ENCODE results near the gene DMRT1. TPM values are rescaled to one million over a fixed set of nuclear protein-coding genes. Genes with fewer than 3 reads are reported as not detected.

Gene DMRT1
- under 1 TPM in 1 of 5 donors, not detected in 4; 0.10 TPM for polyA plus RNA-seq (ENCODE audit: insufficient read depth in 1 of 5, insufficient read length in 5 of 5, low replicate concordance in 1 of 5)
- long read RNA-seq, donor 1, result 0 reads
- long read RNA-seq, donor 2, result 0 reads
- long read RNA-seq, donor 3, result 0 reads
- long read RNA-seq, donor 4, result 0 reads
- long read RNA-seq, donor 5, result 0 reads
- long read RNA-seq, donor 6, result 0 reads
- long read RNA-seq, donor 7, result 0 reads
- long read RNA-seq, donor 8, result 0 reads

DNA sequence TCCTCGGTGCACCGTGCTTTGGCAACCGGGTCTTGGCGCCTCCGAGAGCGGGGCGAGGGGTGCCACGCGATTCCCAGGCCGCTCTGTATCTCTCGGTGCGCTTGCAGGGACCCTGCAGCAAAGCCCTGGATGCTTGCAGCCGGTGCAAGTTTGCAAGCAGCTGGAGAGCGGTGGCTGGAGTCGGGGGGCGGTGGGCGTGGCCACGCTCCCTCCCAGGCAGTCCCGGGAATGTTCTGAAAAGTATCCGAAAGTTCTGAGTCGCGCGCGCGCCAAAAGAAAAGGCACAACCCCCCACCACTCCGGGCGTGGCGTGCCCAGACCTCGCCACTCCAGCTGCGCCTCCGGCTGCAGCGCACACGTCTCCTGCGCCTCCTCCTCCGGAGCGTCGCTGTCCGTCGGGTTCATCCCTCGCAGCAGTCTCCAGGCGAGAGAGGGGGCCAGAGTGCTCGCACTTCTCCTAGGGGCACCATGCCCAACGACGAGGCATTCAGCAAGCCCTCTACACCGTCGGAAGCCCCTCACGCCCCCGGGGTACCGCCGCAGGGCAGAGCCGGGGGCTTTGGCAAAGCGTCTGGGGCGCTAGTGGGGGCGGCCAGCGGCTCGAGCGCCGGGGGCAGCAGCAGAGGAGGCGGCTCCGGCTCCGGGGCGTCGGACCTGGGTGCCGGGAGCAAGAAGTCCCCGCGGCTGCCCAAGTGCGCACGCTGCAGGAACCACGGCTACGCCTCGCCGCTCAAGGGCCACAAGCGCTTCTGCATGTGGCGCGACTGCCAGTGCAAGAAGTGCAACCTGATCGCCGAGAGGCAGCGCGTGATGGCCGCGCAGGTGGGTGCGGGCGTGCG lies at the start of gene DMRT1:
TSS of gene DMRT1 (plus strand) at position 327 of the 839 bp plus-strand sequence. CDS start at position 469, 142 bp downstream.
- no peak for DNase-seq

GRCh38 chr9:792331-793260 lies 48.9 kb upstream of the DMRT1 start:
- peak; percentile 34 to 42 for DNase-seq

- DNase-seq, result no peak
These were observed 47.1 kb upstream of the DMRT1 start for GRCh38 chr9:794386-794785.

DNA sequence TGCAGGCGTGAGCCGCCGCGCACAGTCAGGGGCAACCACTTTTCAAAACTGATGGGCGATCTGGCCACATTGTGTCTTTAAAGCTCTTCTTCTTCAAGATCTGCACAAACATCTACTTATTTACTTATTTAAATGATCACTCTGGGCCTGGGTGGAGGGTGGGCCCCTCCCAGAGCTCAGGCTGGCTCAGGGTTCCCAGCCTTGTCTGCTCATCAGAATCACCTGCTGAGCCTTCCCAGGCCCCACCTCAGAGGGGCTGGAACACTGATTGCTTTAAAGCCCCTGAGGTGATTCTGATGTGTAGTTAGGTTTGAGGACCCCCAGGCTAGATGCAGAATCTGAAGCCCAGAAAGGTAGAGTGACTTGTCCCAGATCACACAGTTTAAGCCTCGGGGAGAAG lies 45.6 kb upstream of the DMRT1 start:
- no peak for DNase-seq

DNA sequence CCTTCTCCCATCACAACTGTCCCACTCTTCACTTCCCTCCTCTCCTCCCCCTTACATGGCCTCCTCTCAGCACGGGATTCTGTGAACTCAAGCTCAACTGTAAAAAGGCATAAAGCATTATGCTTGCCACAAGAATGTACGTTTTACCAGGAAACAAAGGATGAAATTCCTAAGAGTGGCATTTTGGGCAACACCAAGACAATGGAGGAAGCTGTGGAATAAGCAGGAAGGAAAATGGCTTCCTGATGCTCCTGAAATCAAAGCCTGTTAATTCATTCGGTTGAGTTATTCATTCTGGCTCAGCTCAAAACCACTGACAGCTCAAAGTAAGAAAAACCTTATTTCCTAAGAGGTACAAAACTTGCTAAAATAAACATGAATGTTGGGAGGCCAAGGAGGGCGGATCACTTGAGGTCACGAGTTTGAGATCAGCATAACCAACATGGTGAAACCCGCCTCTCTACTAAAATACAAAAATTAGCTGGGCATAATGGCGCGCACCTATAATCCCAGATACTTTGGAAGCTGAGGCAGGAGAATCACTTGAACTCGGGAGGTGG lies 40.8 kb upstream of the DMRT1 start:
- DNase-seq, result no peak

DNA sequence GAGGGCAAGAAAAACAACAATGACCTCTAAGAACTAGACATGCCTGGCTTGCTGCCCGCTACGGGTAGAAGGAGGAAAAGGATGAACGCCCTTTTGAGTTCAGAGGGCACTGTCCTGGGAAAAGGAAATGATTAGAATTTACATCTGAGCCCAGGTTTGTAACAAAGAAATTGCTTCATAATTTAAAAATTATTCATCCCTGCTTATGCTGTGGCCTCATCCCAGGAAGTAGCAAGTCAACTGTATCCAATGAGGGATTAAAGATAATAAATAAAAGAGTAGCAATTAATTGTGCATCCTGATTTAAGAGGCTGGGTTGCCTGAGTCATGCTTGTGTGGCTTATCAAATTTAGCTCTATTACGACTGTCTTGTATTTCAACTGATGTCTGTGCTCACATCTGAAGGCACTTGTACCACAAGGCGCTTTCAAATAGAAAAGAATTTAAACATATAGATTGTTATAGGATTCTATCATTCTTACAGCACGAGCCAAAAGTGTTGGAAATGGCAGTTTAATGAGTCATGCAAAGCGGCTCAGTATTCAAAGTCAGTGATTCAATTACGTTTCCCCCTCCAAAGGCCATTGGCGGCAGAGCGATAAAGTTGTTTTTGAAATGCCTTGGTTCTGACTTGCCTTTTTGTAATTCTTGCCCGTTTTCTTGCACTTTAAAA lies 40.0 kb upstream of the DMRT1 start:
- DNase-seq, result no peak

DNA sequence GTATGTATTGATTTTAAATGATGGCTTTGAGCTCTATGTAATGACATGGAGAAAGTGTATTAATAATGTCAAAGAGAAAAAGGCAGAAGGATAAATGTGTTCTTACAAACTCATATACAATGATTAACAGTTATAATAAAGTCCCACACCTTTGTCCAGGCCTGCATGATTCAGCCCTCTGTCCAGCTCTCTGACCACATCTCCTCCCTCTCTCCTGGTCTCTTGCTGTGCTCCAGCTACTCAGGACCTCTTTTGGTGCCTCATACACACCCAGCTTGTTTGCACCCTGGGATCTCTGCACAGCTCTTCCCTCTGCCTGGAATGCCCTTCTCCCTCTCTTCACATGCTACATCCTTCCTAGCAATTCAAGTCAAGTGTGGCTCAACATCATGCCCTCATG lies 37.5 kb upstream of the DMRT1 start:
- DNase-seq, result no peak

DNA sequence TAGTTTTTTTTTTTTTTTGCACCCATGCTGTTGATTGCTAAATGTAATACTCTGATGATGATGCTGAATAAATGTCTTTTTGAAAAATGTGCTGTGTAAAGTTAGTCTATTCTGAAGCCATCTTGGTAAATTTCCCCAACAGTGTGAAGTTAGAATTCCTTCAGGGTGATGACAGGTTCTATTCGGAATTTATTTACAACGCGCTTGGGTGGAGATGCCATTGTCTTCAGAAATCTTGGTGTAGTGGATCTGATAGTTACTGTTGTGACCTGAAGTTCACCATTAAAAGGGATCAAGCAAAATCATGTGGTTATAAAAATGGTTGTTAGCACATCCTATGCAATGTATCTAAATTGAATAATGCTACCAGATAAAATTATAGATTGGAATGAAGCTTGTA lies 36.3 kb upstream of the DMRT1 start:
- no peak for DNase-seq

GRCh38 chr9:806285-807156 lies 35.0 kb upstream of the DMRT1 start:
- peak in 1 of 2 donors; percentile 21 for DNase-seq

- DNase-seq, result no peak
These were observed 30.4 kb upstream of the DMRT1 start for GRCh38 chr9:811106-811531.

DNA sequence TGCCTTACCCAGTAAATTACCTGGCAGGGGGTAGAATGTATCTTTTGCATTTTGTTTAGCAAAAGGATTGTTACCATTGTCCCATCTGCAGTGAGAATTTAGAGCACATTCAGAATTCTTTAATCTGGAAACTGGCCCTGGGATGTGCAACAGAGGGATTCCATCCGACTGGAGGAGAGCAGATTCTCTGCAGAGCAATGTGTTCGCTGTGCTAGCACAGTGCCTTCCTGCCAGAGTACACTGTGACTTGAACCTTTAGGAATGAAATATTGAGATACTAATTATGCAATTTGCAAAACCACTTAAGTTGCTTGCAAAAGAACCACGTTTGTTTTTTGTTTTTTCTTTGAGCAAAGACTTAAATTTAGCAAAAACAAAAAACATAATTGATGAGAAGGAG lies 22.5 kb upstream of the DMRT1 start:
- DNase-seq, result no peak

DNA sequence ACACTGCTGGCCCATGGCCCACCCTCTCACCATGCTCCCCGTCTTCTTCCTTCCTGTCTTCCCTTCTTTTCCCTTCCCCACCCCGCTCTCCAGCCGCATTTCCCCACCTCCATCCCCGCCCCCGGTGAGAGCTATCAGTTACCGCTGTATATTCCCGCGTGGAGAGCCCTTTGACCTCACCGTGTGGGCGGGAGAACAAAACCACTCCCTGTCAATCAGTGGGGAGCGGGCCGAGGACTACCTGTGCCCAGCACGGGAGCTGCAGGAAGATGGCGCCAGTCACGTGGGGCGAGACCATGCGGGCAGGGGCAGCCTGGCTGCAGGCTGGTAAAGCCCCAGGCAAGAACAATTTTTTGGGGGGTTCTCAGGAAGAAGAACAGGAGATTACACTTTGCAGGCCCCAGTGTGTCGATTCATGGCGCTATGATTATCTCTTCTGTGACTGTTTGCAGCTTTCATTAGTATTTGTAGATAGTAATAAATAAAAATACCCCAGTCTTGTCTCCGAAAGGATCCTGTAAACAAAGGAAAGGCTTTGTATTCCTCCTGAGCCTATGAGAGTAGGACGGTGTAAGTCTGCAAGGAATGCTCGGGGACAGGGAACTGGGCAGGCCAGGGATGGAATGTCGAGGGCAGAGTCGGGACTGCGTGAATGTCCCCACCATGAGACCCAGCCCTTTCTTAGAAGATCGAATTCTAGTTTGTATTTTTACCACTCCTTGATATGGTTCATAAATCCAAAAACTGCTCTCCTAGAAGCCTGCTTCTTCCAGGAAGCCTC lies 14.8 kb upstream of the DMRT1 start:
- no peak for DNase-seq

- no peak for DNase-seq
These were observed 1.2 kb upstream of the DMRT1 start for GRCh38 chr9:840343-840742.

DNA sequence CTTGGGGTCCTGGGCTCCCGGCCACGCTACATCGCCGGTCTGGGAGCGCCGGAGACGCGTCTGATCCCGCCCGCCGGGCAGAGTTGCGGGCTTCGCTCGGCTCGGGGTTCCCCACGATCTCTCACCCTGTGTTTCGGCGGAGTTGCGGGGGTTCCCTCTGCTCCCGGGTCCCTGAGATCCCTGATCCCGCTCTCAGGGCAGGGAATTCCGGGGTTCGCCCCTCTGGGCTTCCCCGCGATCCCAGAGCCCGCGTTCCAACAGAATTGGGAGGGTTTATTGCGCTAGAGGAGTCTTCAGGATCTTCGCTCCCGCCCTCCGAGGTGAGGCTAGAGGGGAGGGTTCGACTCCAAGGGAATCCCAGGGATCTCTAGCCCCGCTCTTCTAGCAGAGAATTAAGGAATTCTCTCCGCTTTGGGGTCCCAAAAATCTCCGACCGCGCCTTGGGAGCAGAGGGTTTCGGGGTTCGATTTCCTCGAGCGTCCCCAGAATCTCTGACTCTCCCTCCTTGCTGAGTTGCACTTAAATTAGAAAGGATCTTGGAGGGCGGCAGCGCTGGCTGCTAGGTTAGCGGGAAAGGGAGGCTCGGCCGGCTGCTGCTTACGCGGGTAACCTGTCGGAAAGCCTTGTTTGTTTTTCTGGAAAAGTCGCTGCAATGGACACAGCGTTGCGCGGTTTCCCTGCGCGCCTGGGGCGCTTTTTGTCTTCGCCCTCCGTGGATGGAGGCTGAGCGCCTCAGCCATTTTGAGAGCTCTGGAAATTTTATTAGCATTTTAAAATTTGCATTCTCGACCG lies 1.3 kb downstream of the DMRT1 start:
- DNase-seq, result no peak

DNA sequence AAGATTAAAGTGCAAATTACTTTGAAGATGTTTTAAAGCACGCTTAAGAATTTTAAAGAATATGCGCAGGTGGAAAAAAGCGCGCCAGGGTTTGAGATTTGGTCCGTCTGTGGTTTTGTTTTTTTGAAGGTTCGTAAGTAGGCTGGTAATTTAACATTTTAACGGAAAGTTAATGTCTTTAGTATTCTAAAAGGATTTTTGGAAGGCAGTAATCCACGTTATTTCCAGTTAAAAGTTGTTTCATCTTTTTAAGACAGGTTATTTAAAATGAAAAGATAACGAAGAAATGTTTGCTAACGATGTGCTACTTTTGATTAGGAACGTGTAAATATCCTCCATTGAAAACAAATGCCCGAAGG lies 1.9 kb downstream of the DMRT1 start:
- no peak for DNase-seq

GRCh38 chr9:846852-847251 lies 5.4 kb downstream of the DMRT1 start:
- DNase-seq, result no peak

DNA sequence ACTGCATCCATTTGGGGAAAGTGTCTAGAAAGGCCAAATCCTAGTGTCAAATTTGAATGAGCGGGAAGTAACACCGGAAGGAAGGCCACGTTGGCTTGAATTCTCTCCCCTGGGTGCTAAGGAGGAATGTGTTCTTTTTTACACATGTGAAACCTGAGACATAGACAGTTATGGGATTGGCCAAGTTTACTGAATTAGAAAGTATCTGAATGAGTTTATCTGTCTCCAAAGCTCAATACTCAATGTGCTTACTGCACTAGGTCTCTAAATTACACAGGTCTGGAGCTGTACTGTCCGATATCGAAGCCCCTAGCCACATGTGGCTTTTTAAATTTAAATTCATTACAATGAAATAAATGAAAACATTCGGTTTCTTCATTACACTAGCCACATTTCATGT lies 6.0 kb downstream of the DMRT1 start:
- no peak for DNase-seq

- DNase-seq, result no peak
These were observed 7.9 kb downstream of the DMRT1 start for GRCh38 chr9:849431-849830.

- DNase-seq, result no peak
These were observed 11.0 kb downstream of the DMRT1 start for GRCh38 chr9:852539-852938.
